ENCODE data around the gene TRPM3. TPM values are rescaled to one million over a fixed set of nuclear protein-coding genes. Genes with fewer than 3 reads are reported as not detected.

TRPM3 gene
- total RNA-seq, 1 experiment from 2014 or later: not detected

DNA sequence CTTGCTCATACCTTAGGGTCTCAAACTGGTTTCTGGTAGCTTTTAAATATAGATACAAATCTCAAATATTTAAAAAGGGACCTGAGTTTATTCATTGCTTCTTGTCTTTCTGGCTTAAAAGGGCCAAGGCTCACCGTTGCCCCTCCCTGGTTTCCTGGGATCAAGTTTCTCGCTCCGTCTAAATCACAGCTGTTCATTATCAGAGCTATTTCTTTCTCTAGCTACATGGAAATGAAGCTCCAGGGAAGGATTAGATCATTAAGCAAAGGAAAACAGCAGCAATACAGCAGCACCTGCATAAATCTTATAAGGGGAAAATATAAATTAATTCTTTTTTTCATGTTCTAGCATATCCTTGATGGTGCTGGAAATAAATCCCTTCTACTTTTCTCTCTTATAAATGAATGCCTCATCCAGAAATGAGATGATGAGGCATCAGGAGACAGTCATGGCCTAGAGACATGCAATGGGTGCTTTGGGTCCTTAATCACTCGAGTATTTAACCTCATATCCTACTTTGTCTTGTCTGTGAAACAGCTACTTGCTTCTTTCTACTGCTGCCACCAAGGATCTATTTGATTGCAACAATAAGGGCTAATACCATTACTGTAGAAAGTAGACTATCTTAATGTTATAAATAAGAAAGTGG lies 320.1 kb downstream of the TRPM3 start:
- no peaks in the 10 kb centered on the region for H3K9me3 ChIP-seq (ENCODE audit: low read length)
- no TSS peak for BruUV-seq (replicated peaks)
- ATAC-seq (no peak), DNase-seq (no peak)
- no peaks in the 10 kb centered on the region for H3K36me3 ChIP-seq (ENCODE audit: low read depth, low read length)
- no peak overlapping the region for H3K27ac ChIP-seq (ENCODE audit: low read length)
- H3K4me3 ChIP-seq (ENCODE audit: low read length): no peak overlapping the region
- intact Hi-C loops (cut with micrococcal nuclease): no loop called here
- no peak for TF ChIP-seq EZH2 (IDR thresholded peaks at IDR 0.05; ENCODE audit: low read length, unreplicated experiment)
- no peak for TF ChIP-seq EZH2phosphoT487 (IDR thresholded peaks at IDR 0.05; ENCODE audit: borderline replicate concordance, low read length)
- TF ChIP-seq, protein P1, sequence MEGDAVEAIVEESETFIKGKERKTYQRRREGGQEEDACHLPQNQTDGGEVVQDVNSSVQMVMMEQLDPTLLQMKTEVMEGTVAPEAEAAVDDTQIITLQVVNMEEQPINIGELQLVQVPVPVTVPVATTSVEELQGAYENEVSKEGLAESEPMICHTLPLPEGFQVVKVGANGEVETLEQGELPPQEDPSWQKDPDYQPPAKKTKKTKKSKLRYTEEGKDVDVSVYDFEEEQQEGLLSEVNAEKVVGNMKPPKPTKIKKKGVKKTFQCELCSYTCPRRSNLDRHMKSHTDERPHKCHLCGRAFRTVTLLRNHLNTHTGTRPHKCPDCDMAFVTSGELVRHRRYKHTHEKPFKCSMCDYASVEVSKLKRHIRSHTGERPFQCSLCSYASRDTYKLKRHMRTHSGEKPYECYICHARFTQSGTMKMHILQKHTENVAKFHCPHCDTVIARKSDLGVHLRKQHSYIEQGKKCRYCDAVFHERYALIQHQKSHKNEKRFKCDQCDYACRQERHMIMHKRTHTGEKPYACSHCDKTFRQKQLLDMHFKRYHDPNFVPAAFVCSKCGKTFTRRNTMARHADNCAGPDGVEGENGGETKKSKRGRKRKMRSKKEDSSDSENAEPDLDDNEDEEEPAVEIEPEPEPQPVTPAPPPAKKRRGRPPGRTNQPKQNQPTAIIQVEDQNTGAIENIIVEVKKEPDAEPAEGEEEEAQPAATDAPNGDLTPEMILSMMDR (conservative IDR thresholded peaks at IDR 0.05; ENCODE audit: low read depth, low read length): no peak
- ChIA-PET CTCF (no interaction called here), POLR2A (ENCODE audit: unreplicated experiment) (no interaction called here)
- H3K9ac ChIP-seq (ENCODE audit: low read length): no peak overlapping the region
- H3K4me2 ChIP-seq (ENCODE audit: low read length): no peak overlapping the region
- H3F3A ChIP-seq (ENCODE audit: low read length, unreplicated experiment): no peaks in the 10 kb centered on the region
- no peaks in the 10 kb centered on the region for H4K20me1 ChIP-seq (ENCODE audit: low read length)
- peaks cover 7% of the 10 kb centered on the region; the same call in 1 of the 2 replicates for H3K27me3 ChIP-seq (ENCODE audit: low read length)
- no peak overlapping the region for H2AFZ ChIP-seq (ENCODE audit: low read length)
- no peaks in the 10 kb centered on the region for H3K79me2 ChIP-seq (ENCODE audit: low read length)
- no peaks in the 10 kb centered on the region for H3K4me1 ChIP-seq (ENCODE audit: insufficient read depth, low read length)
- no peaks in the 10 kb centered on the region for H3K9me2 ChIP-seq (replicated peaks; ENCODE audit: low read length)

DNA sequence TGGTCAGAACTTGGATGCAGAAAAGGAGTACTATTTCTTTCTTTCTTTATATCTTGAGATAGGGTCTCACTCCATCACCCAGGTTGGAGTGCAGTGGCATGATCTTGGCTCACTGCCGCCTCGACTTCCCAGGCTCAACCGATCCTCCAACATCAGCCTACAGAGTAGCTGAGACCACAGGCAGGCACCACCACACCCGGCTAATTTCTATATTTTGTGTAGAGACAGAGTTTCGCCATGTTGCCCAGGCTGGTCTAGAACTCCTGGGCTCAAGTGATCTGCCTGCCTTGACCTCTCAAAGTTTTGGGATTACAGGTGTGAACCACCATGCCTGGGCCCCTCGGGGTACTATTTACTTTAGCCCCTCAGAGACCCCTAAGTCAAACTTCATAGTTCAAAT lies 323.4 kb downstream of the TRPM3 start:
- TF ChIP-seq, protein P1 (conservative IDR thresholded peaks at IDR 0.05; ENCODE audit: low read depth, low read length): no peak
- no peak for TF ChIP-seq EZH2phosphoT487 (IDR thresholded peaks at IDR 0.05; ENCODE audit: borderline replicate concordance, low read length)
- TF ChIP-seq EZH2 (IDR thresholded peaks at IDR 0.05; ENCODE audit: low read length, unreplicated experiment): no peak
- ATAC-seq (no peak), DNase-seq (no peak)
- Histone ChIP-seq H3K27ac (ENCODE audit: low read length) (no peak overlapping the region), H2AFZ (ENCODE audit: low read length) (no peak overlapping the region), H4K20me1 (ENCODE audit: low read length) (no peaks in the 10 kb centered on the region), H3K9ac (ENCODE audit: low read length) (no peak overlapping the region), H3K36me3 (ENCODE audit: low read depth, low read length) (no peaks in the 10 kb centered on the region), H3K4me3 (ENCODE audit: low read length) (no peak overlapping the region), H3F3A (ENCODE audit: low read length, unreplicated experiment) (no peaks in the 10 kb centered on the region), H3K9me3 (ENCODE audit: low read length) (no peaks in the 10 kb centered on the region), H3K4me1 (ENCODE audit: insufficient read depth, low read length) (no peaks in the 10 kb centered on the region), H3K27me3 (ENCODE audit: low read length) (no peaks in the 10 kb centered on the region), H3K4me2 (ENCODE audit: low read length) (no peak overlapping the region), H3K9me2 (replicated peaks; ENCODE audit: low read length) (no peaks in the 10 kb centered on the region), H3K79me2 (ENCODE audit: low read length) (no peaks in the 10 kb centered on the region)
- CTCF ChIA-PET: no interaction called here
- POLR2A ChIA-PET (ENCODE audit: unreplicated experiment): no interaction called here
- BruUV-seq (replicated peaks): no TSS peak
- intact Hi-C loops (cut with micrococcal nuclease): no loop called here

DNA sequence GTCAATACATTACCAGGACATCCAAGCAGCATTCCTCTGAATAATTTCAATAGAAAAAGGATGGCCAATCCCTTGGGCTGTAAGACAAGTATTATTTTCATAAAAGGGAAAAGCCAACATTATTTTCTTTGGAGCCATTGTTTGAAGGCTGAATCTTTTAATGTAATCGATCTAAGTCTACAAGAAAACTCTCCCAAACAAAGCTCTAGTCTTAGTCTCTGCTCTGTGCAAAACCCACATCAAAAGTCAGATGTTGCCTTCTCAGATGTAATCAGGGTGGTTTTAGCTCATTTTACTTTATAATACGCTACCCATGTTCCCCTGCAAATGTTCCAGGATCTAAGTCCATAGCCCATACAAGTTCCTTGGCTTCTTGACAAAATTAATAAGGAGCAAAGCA lies 325.6 kb downstream of the TRPM3 start:
- H3K4me3 ChIP-seq (ENCODE audit: low read length): no peak overlapping the region
- H3K36me3 ChIP-seq (ENCODE audit: low read depth, low read length): no peaks in the 10 kb centered on the region
- TF ChIP-seq EZH2phosphoT487 (IDR thresholded peaks at IDR 0.05; ENCODE audit: borderline replicate concordance, low read length) (no peak), EZH2 (IDR thresholded peaks at IDR 0.05; ENCODE audit: low read length, unreplicated experiment) (no peak)
- TF ChIP-seq, protein P1 (conservative IDR thresholded peaks at IDR 0.05; ENCODE audit: low read depth, low read length): no peak
- H2AFZ ChIP-seq (ENCODE audit: low read length): no peak overlapping the region
- H3K79me2 ChIP-seq (ENCODE audit: low read length): no peaks in the 10 kb centered on the region
- intact Hi-C loops (cut with micrococcal nuclease): no loop called here
- H3K9me2 ChIP-seq (replicated peaks; ENCODE audit: low read length): no peaks in the 10 kb centered on the region
- no peaks in the 10 kb centered on the region for H4K20me1 ChIP-seq (ENCODE audit: low read length)
- ChIA-PET CTCF (no interaction called here), POLR2A (ENCODE audit: unreplicated experiment) (no interaction called here)
- no peak for DNase-seq
- no peak overlapping the region for H3K4me2 ChIP-seq (ENCODE audit: low read length)
- BruUV-seq (replicated peaks): no TSS peak
- H3F3A ChIP-seq (ENCODE audit: low read length, unreplicated experiment): no peaks in the 10 kb centered on the region
- no peak overlapping the region for H3K9ac ChIP-seq (ENCODE audit: low read length)
- H3K27ac ChIP-seq (ENCODE audit: low read length): no peak overlapping the region
- H3K27me3 ChIP-seq (ENCODE audit: low read length): no peaks in the 10 kb centered on the region
- no peaks in the 10 kb centered on the region for H3K9me3 ChIP-seq (ENCODE audit: low read length)
- H3K4me1 ChIP-seq (ENCODE audit: insufficient read depth, low read length): no peaks in the 10 kb centered on the region
- ATAC-seq: no peak

Data from PC-3 (cell line).